Keratinocyte (primary cell): Measurements from ENCODE around the gene BDP1. TPM values are rescaled to one million over a fixed set of nuclear protein-coding genes. Genes with fewer than 3 reads are reported as not detected.
A peak's percentile ranks its signal among the peaks of the same experiment; 100 is the strongest.

Experiments
- DNase-seq: peaks from one replicate; pipeline ENCODE4 v3.0.0-alpha.2; 2011; ENCODE audit warnings: low read depth, missing footprints, low spot score
- FAIRE-seq: peaks from 2 replicates; lab custom pipeline; 2011; peaks lifted over from hg19 to GRCh38; lab: Jason Lieb, UNC
- H2AFZ ChIP-seq: 2 replicates; pipeline ENCODE4 v1.6.0; 2012; ENCODE audit warnings: low read length, control low read depth, inconsistent platforms; ENCODE audit not compliant: control insufficient read depth
- H3K27ac ChIP-seq: 2 replicates; pipeline ENCODE4 v1.5.1; 2011; ENCODE audit warnings: low read length; ENCODE audit not compliant: control insufficient read depth, insufficient read depth
- H3K27me3 ChIP-seq: 3 replicates; pipeline ENCODE4 v1.6.0; 2011; ENCODE audit warnings: low read length; ENCODE audit not compliant: control insufficient read depth, insufficient read depth; ENCODE audit errors: extremely low read depth
- H3K36me3 ChIP-seq, 2 experiments: 2 replicates in 1 of 2; 3 replicates in 1 of 2; pipeline ENCODE4 v1.5.1; 2011; ENCODE audit warnings: low read length in 2 of 2, mild to moderate bottlenecking in 1 of 2; ENCODE audit not compliant: control insufficient read depth in 2 of 2, insufficient read depth in 2 of 2; ENCODE audit errors: extremely low read depth in 1 of 2
- H3K4me1 ChIP-seq: 3 replicates; pipeline ENCODE4 v1.5.1; 2011; ENCODE audit warnings: low read length; ENCODE audit not compliant: control insufficient read depth, insufficient read depth; ENCODE audit errors: extremely low read depth
- H3K4me2 ChIP-seq: 3 replicates; pipeline ENCODE4 v1.6.0; 2011; ENCODE audit warnings: low read depth, low read length; ENCODE audit not compliant: control insufficient read depth, insufficient read depth; ENCODE audit errors: extremely low read depth
- H3K4me3 ChIP-seq, 3 experiments: fragments of 200-600 bp in 1 of 3; sonication (generic) in 1 of 3; 2 replicates in 2 of 3; 3 replicates in 1 of 3; pipeline ENCODE4 v1.5.1; 2011 to 2016; ENCODE audit warnings: low read length in 3 of 3, mild to moderate bottlenecking in 3 of 3, control low read depth in 2 of 3, inconsistent platforms in 1 of 3, low read depth in 1 of 3, mixed read lengths in 1 of 3, mixed run types in 1 of 3, moderate library complexity in 1 of 3; ENCODE audit not compliant: control insufficient read depth in 2 of 3, insufficient read depth in 2 of 3; ENCODE audit errors: extremely low read depth in 1 of 3
- H3K79me2 ChIP-seq: 2 replicates; pipeline ENCODE4 v1.6.0; 2012; ENCODE audit warnings: low read length; ENCODE audit not compliant: control insufficient read depth, insufficient read depth
- H3K9ac ChIP-seq: 3 replicates; pipeline ENCODE4 v1.6.0; 2011; ENCODE audit warnings: low read length; ENCODE audit not compliant: control insufficient read depth, insufficient read depth; ENCODE audit errors: extremely low read depth
- H3K9me1 ChIP-seq: 3 replicates; pipeline ENCODE4 v1.6.0; 2011; ENCODE audit warnings: low read length; ENCODE audit not compliant: control insufficient read depth, insufficient read depth; ENCODE audit errors: extremely low read depth
- H3K9me3 ChIP-seq: 2 replicates; pipeline ENCODE4 v1.5.1; 2012; ENCODE audit warnings: low read depth, low read length; ENCODE audit not compliant: control insufficient read depth
- H4K20me1 ChIP-seq: 3 replicates; pipeline ENCODE4 v1.6.0; 2011; ENCODE audit warnings: low read length; ENCODE audit not compliant: control insufficient read depth, insufficient read depth; ENCODE audit errors: extremely low read depth
- EZH2 ChIP-seq: IDR thresholded peaks from one replicate; pipeline ENCODE4 v1.6.1; 2012; ENCODE audit warnings: inconsistent platforms, mild to moderate bottlenecking, low read length, moderate library complexity
- dilution Hi-C: fragments of 300-500 bp; cut with MboI; formaldehyde crosslinking; loops from one replicate; pipeline ENCODE4 v1.7.0; 2020; ENCODE audit warnings: low sequenced_read_pairs; ENCODE audit not compliant: extremely low pct_ligation_motif_present
- polyA plus RNA-seq, 5 experiments: library from polyadenylated mRNA; depleted of rRNA in 3 of 5; stranded (reverse) in 3 of 5; stranded (forward) in 1 of 5; unstranded in 1 of 5; fragments of >200 nt; gene quantifications; 1 replicate in 1 of 5; 2 replicates in 3 of 5; 3 replicates in 1 of 5; pipeline versions ENCODE4 v1.2.1 to v1.2.3, GENCODE V29; 2011 to 2012; ENCODE audit warnings: missing spikeins in 2 of 5, low read depth in 1 of 5, low replicate concordance in 1 of 5
- TF ChIP-seq, protein P1 (sequence below), 3 experiments: IDR thresholded peaks in 1 of 3; conservative IDR thresholded peaks in 1 of 3; optimal IDR thresholded peaks in 1 of 3; 2 replicates in 2 of 3; 3 replicates in 1 of 3; pipeline versions ENCODE3 to v1.5.1; 2011; ENCODE audit warnings: low read length in 3 of 3, mild to moderate bottlenecking in 3 of 3, moderate library complexity in 2 of 3, control low read depth in 1 of 3, inconsistent platforms in 1 of 3; ENCODE audit not compliant: insufficient read depth in 2 of 3; ENCODE audit errors: extremely low read depth in 1 of 3

BDP1 gene
- polyA plus RNA-seq, 1 donor (not counting 4 experiments of a cell fraction or from before 2014, with no cell fraction given), result 16.2 TPM

GRCh38 chr5:71586941-71587765 is 131.7 kb downstream of the BDP1 start, which contains the start of gene MCCC2:
TSS of gene MCCC2 (plus strand) at chr5:71587340. CDS start at chr5:71587426, 86 bp downstream.
- FAIRE-seq, result peak; percentile 9
- Histone ChIP-seq H3K79me2 (peaks cover 31% of the 10 kb centered on the region), H3K27me3 (no peaks in the 10 kb centered on the region), H3K9me1 (no peaks in the 10 kb centered on the region), H2AFZ (peak within 1 kb of the TSS; percentile 98), H3K27ac (peak within 1 kb of the TSS; percentile 93), H3K4me3 (peak within 1 kb of the TSS; percentile 82 to 96 (median 88)), H3K4me2 (peak within 1 kb of the TSS; percentile 99), H4K20me1 (no peaks in the 10 kb centered on the region), H3K9ac (peak within 1 kb of the TSS; percentile 94), H3K9me3 (no peaks in the 10 kb centered on the region), H3K4me1 (peaks cover 17% of the 10 kb centered on the region), H3K36me3 (peaks cover 0 to 1% of the 10 kb centered on the region in 2 experiments)
- peak; percentile 71 for DNase-seq
- TF ChIP-seq EZH2, result no peak
- TF ChIP-seq, protein P1, sequence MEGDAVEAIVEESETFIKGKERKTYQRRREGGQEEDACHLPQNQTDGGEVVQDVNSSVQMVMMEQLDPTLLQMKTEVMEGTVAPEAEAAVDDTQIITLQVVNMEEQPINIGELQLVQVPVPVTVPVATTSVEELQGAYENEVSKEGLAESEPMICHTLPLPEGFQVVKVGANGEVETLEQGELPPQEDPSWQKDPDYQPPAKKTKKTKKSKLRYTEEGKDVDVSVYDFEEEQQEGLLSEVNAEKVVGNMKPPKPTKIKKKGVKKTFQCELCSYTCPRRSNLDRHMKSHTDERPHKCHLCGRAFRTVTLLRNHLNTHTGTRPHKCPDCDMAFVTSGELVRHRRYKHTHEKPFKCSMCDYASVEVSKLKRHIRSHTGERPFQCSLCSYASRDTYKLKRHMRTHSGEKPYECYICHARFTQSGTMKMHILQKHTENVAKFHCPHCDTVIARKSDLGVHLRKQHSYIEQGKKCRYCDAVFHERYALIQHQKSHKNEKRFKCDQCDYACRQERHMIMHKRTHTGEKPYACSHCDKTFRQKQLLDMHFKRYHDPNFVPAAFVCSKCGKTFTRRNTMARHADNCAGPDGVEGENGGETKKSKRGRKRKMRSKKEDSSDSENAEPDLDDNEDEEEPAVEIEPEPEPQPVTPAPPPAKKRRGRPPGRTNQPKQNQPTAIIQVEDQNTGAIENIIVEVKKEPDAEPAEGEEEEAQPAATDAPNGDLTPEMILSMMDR (optimal IDR thresholded peaks at IDR 0.05 in 1 of 3, IDR thresholded peaks at IDR 0.05 in 1 of 3, conservative IDR thresholded peaks at IDR 0.05 in 1 of 3; ENCODE audit: extremely low read depth in 1 of 3, insufficient read depth in 2 of 3, low read length in 3 of 3), result no peak
- dilution Hi-C loops, result no loop called here

DNA sequence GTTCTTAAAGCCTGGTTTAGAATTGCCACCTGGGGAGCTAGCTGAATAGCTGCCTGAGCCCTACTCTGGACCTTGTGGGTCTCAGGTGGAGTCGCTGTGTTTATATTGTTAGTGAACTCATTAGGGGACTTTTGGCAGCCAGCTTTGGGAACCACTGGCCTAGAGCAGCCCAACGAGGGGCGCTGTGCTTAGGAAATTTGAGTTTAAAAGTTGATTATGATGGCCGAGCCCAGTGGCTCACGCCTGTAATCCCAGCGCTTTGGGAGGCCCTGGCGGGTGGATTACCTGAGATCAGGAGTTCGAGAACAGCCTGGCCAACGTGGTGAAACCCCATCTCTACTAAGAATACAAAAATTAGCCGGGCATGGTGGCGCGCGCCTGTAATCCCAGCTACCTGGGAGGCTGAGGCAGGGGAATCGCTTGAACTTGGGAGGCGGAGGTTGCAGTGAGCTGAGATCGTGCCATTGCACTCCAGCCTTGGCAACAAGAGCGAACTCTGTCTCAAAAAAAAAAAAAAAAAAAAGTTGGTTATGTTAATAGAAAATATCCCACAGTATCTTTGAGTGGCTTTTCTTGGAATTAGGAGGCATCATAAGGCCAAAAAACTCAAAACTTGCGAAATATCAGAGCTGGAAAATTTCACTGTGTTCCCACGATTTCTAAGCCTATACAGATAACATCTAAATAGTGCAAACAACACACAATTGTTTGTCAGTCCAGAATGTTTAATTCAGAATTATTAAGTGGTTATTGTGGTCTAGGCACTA is 132.5 kb downstream of the BDP1 start:
- no peak for FAIRE-seq

More for the DNA sequence above, 132.5 kb downstream of the BDP1 start:
- Histone ChIP-seq H3K27me3 (no peaks in the 10 kb centered on the region), H3K4me2 (peak overlapping the region; percentile 99), H3K27ac (peak overlapping the region; percentile 93), H3K4me3 (peak overlapping the region; percentile 82 to 96 (median 88)), H3K9ac (peak overlapping the region; percentile 94), H3K9me1 (no peaks in the 10 kb centered on the region), H4K20me1 (no peaks in the 10 kb centered on the region), H3K36me3 (peaks cover 0 to 1% of the 10 kb centered on the region in 2 experiments), H3K4me1 (peaks cover 17% of the 10 kb centered on the region), H3K79me2 (peaks cover 34% of the 10 kb centered on the region), H2AFZ (peak overlapping the region; percentile 84), H3K9me3 (no peaks in the 10 kb centered on the region)
- dilution Hi-C loops, result no loop called here
- DNase-seq, result no peak
- TF ChIP-seq, protein P1 (optimal IDR thresholded peaks at IDR 0.05 in 1 of 3, IDR thresholded peaks at IDR 0.05 in 1 of 3, conservative IDR thresholded peaks at IDR 0.05 in 1 of 3; ENCODE audit: extremely low read depth in 1 of 3, insufficient read depth in 2 of 3, low read length in 3 of 3), result no peak
- TF ChIP-seq EZH2, result no peak
